IPS-20b (cell line): ENCODE measurements around the gene GRK5.

Experiments used
- H3K27ac ChIP-seq: one replicate; pipeline ENCODE4 v1.5.1; 2013; ENCODE audit warnings: low read length
- H3K27me3 ChIP-seq: 2 replicates; pipeline ENCODE4 v1.6.1; 2013; ENCODE audit warnings: mild to moderate bottlenecking, low read length, inconsistent platforms; ENCODE audit not compliant: insufficient read depth
- H3K36me3 ChIP-seq: 2 replicates; pipeline ENCODE4 v1.6.1; 2013; ENCODE audit warnings: low read depth, mild to moderate bottlenecking, inconsistent platforms, low read length, moderate library complexity; ENCODE audit not compliant: insufficient read depth
- H3K4me1 ChIP-seq: 2 replicates; pipeline ENCODE4 v1.6.1; 2013; ENCODE audit warnings: mild to moderate bottlenecking, control low read depth, inconsistent platforms, low read length, moderate library complexity; ENCODE audit not compliant: insufficient read depth
- H3K4me3 ChIP-seq: 2 replicates; pipeline ENCODE4 v1.5.1; 2013; ENCODE audit warnings: mild to moderate bottlenecking, low read length, inconsistent platforms
- H3K9ac ChIP-seq: 2 replicates; pipeline ENCODE4 v1.6.1; 2013; ENCODE audit warnings: low read depth, mild to moderate bottlenecking, inconsistent platforms, low read length, moderate library complexity
- H3K9me3 ChIP-seq: 2 replicates; pipeline ENCODE4 v1.6.1; 2013; ENCODE audit warnings: mild to moderate bottlenecking, low read depth, low read length, inconsistent platforms; ENCODE audit not compliant: insufficient read depth

GRK5 gene

GRCh38 chr10:119401671-119402395, 194.5 kb downstream of the GRK5 start:
- Histone ChIP-seq H3K4me3 (no peak overlapping the region), H3K9ac (no peak overlapping the region), H3K9me3 (no peaks in the 10 kb centered on the region), H3K4me1 (no peaks in the 10 kb centered on the region), H3K27me3 (no peaks in the 10 kb centered on the region), H3K36me3 (no peaks in the 10 kb centered on the region), H3K27ac (no peak overlapping the region)

- Histone ChIP-seq H3K36me3 (no peaks in the 10 kb centered on the region), H3K27me3 (no peaks in the 10 kb centered on the region), H3K27ac (no peak overlapping the region), H3K4me1 (no peaks in the 10 kb centered on the region), H3K4me3 (no peak overlapping the region), H3K9ac (no peak overlapping the region), H3K9me3 (no peaks in the 10 kb centered on the region)
These were observed 196.6 kb downstream of the GRK5 start for GRCh38 chr10:119403921-119404320.

- no peaks in the 10 kb centered on the region for H3K9me3 ChIP-seq
- no peaks in the 10 kb centered on the region for H3K4me1 ChIP-seq
- H3K9ac ChIP-seq, result no peak overlapping the region
- H3K36me3 ChIP-seq, result no peaks in the 10 kb centered on the region
- H3K27me3 ChIP-seq, result no peaks in the 10 kb centered on the region
- H3K27ac ChIP-seq, result no peak overlapping the region
- no peak overlapping the region for H3K4me3 ChIP-seq
These were observed 197.5 kb downstream of the GRK5 start for GRCh38 chr10:119404719-119405519.

GRCh38 chr10:119405520-119405807, 198.1 kb downstream of the GRK5 start:
- H3K9ac ChIP-seq, result no peak overlapping the region
- H3K36me3 ChIP-seq, result no peaks in the 10 kb centered on the region
- H3K4me1 ChIP-seq, result no peaks in the 10 kb centered on the region
- no peaks in the 10 kb centered on the region for H3K27me3 ChIP-seq
- no peak overlapping the region for H3K27ac ChIP-seq
- no peak overlapping the region for H3K4me3 ChIP-seq
- H3K9me3 ChIP-seq, result no peaks in the 10 kb centered on the region

- no peaks in the 10 kb centered on the region for H3K36me3 ChIP-seq
- H3K4me3 ChIP-seq, result no peak overlapping the region
- H3K4me1 ChIP-seq, result no peaks in the 10 kb centered on the region
- H3K9me3 ChIP-seq, result no peaks in the 10 kb centered on the region
- no peak overlapping the region for H3K9ac ChIP-seq
- no peaks in the 10 kb centered on the region for H3K27me3 ChIP-seq
- no peak overlapping the region for H3K27ac ChIP-seq
These were observed 198.8 kb downstream of the GRK5 start for GRCh38 chr10:119406137-119406536.

- Histone ChIP-seq H3K9ac (no peak overlapping the region), H3K27ac (no peak overlapping the region), H3K36me3 (no peaks in the 10 kb centered on the region), H3K4me1 (no peaks in the 10 kb centered on the region), H3K4me3 (no peak overlapping the region), H3K9me3 (no peaks in the 10 kb centered on the region), H3K27me3 (no peaks in the 10 kb centered on the region)
These were observed 199.4 kb downstream of the GRK5 start for GRCh38 chr10:119406601-119407253.

- Histone ChIP-seq H3K36me3 (no peaks in the 10 kb centered on the region), H3K4me1 (no peaks in the 10 kb centered on the region), H3K9ac (no peak overlapping the region), H3K27me3 (no peaks in the 10 kb centered on the region), H3K27ac (no peak overlapping the region), H3K9me3 (no peaks in the 10 kb centered on the region), H3K4me3 (no peak overlapping the region)
These were observed 199.9 kb downstream of the GRK5 start for GRCh38 chr10:119407254-119407777.

- Histone ChIP-seq H3K27ac (no peak overlapping the region), H3K27me3 (no peaks in the 10 kb centered on the region), H3K4me3 (no peak overlapping the region), H3K4me1 (no peaks in the 10 kb centered on the region), H3K9ac (no peak overlapping the region), H3K9me3 (no peaks in the 10 kb centered on the region), H3K36me3 (no peaks in the 10 kb centered on the region)
These were observed 200.7 kb downstream of the GRK5 start for GRCh38 chr10:119408072-119408471.

GRCh38 chr10:119408969-119409371, 201.6 kb downstream of the GRK5 start:
- Histone ChIP-seq H3K9me3 (no peaks in the 10 kb centered on the region), H3K9ac (no peak overlapping the region), H3K4me1 (0 out of 2 replicates have a peak, but pooled peaks cover 4% of the 10 kb centered on the region)

GRCh38 chr10:119409385-119409784, 202.0 kb downstream of the GRK5 start:
- Histone ChIP-seq H3K9me3 (no peaks in the 10 kb centered on the region), H3K36me3 (no peaks in the 10 kb centered on the region), H3K27me3 (no peaks in the 10 kb centered on the region), H3K27ac (no peak overlapping the region), H3K9ac (no peak overlapping the region), H3K4me1 (0 out of 2 replicates have a peak, but pooled peaks cover 4% of the 10 kb centered on the region), H3K4me3 (no peak overlapping the region)

More at GRCh38 chr10:119408969-119409371, 201.6 kb downstream of the GRK5 start:
- Histone ChIP-seq H3K27ac (no peak overlapping the region), H3K36me3 (no peaks in the 10 kb centered on the region), H3K4me3 (no peak overlapping the region), H3K27me3 (no peaks in the 10 kb centered on the region)

- H3K9me3 ChIP-seq, result no peaks in the 10 kb centered on the region
- no peaks in the 10 kb centered on the region for H3K36me3 ChIP-seq
- no peak overlapping the region for H3K4me3 ChIP-seq
- H3K9ac ChIP-seq, result no peak overlapping the region
- H3K4me1 ChIP-seq, result 0 out of 2 replicates have a peak, but pooled peaks cover 4% of the 10 kb centered on the region
- H3K27me3 ChIP-seq, result no peaks in the 10 kb centered on the region
- H3K27ac ChIP-seq, result no peak overlapping the region
These were observed 202.5 kb downstream of the GRK5 start for GRCh38 chr10:119409906-119410305.
